GM06990 (cell line): ENCODE measurements around the gene KRTAP3-2.

ENCODE experiments used
- DNase-seq: peaks from one replicate; pipeline ENCODE4 v3.0.0-alpha.2; 2011; ENCODE audit not compliant: insufficient read length; ENCODE audit errors: extremely low read depth
- H3K27me3 ChIP-seq: replicated peaks from 2 replicates; pipeline ENCODE4 v1.6.0; 2011; ENCODE audit warnings: low read length; ENCODE audit not compliant: control insufficient read depth, insufficient read depth
- H3K36me3 ChIP-seq: 2 replicates; pipeline ENCODE4 v1.5.1; 2011; ENCODE audit warnings: low read length; ENCODE audit not compliant: control insufficient read depth, insufficient read depth
- H3K4me3 ChIP-seq: replicated peaks from 2 replicates; pipeline ENCODE4 v1.5.1; 2011; ENCODE audit warnings: low read depth, mild to moderate bottlenecking, control low read depth, low read length
- CTCF ChIP-seq: IDR thresholded peaks from 2 replicates; pipeline ENCODE4 v1.5.1; 2011; ENCODE audit warnings: low read length, control low read depth, mild to moderate bottlenecking, inconsistent platforms; ENCODE audit not compliant: insufficient read depth, poor library complexity, severe bottlenecking

KRTAP3-2 gene

DNA sequence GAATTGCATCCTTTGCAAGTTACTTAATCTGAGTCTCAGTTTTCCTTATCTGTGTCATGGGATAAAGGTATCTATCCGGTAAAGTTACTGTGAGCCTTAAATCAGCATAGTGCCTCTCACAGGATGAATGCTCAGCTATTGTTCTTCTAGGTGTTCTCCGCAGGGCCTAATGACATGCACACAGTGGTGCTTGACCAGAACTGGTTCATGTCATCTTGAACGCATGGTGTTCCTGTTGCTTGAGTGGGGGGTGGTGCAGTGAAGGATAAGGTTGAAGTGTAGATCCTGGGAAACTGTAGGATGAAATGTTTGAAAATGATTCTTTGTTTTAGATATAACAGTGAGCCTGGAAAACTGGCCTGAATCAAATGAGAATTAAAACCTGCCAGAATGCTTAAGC, 19.6 kb downstream of the KRTAP3-2 start:
- DNase-seq: no peak
- no peaks in the 10 kb centered on the region for H3K36me3 ChIP-seq
- no peak for TF ChIP-seq CTCF
- no peaks in the 10 kb centered on the region; the same call in 1 of the 2 replicates for H3K27me3 ChIP-seq
- no peak overlapping the region for H3K4me3 ChIP-seq

DNA sequence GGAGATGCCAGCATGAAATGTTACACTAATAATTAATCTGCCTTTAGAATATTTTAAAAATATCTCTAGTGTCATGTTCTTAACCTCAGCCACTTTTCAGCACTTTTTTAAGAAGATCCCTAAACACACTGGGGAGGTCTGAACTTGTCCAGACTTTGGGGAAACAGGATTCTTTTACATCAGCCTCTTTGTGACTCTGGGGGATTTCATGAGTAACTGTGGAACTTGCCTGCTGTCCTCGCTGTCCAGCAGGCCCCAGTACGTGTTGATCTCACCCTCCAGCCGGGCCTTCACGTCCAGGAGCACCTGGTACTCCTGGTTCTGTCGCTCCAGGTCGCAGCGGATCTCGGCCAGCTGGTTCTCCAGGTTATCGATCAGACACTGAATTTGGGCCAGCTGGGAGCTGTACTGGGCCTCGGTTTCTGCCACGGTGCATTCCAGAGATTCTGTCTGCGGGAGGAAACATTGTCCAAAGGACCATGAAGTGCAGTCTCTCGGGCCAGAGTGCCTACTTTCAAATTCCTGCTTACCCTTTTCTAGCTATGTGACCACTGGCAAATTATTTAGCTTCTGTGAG, 21.0 kb downstream of the KRTAP3-2 start:
- H3K27me3 ChIP-seq: no peaks in the 10 kb centered on the region
- no peaks in the 10 kb centered on the region for H3K36me3 ChIP-seq
- no peak for TF ChIP-seq CTCF
- no peak overlapping the region for H3K4me3 ChIP-seq
- DNase-seq: no peak

DNA sequence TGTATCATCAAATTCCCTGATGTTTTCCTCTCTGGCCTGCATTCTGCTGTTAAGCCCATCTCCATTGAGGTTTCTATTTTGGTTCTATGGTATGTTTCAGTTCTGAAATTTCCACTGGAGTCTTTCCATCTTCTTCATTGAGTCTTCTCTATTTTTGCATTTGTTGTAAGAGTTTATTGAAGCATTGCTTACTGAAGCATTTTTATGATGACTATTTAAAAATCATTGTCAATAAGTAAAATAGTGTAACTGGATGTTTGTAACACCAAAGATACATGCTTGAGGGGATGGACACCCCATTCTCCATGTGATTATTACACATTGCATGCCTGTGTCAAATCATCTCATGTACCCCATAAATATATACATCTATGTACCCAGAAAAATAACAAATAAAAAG, 24.2 kb downstream of the KRTAP3-2 start:
- Histone ChIP-seq H3K27me3 (no peaks in the 10 kb centered on the region), H3K4me3 (no peak overlapping the region), H3K36me3 (no peaks in the 10 kb centered on the region)
- no peak for TF ChIP-seq CTCF
- no peak for DNase-seq

- no peak overlapping the region for H3K4me3 ChIP-seq
Measured at GRCh38 chr17:40974366-40974765, 25.3 kb downstream of the KRTAP3-2 start.

GRCh38 chr17:40967582-40967981, 32.1 kb downstream of the KRTAP3-2 start:
- H3K36me3 ChIP-seq: no peaks in the 10 kb centered on the region
- H3K27me3 ChIP-seq: no peaks in the 10 kb centered on the region
- DNase-seq: no peak
- TF ChIP-seq CTCF: no peak
- no peak overlapping the region for H3K4me3 ChIP-seq

More at GRCh38 chr17:40974366-40974765, 25.3 kb downstream of the KRTAP3-2 start:
- no peak for TF ChIP-seq CTCF
- no peaks in the 10 kb centered on the region for H3K36me3 ChIP-seq
- H3K27me3 ChIP-seq: no peaks in the 10 kb centered on the region
- DNase-seq: no peak

DNA sequence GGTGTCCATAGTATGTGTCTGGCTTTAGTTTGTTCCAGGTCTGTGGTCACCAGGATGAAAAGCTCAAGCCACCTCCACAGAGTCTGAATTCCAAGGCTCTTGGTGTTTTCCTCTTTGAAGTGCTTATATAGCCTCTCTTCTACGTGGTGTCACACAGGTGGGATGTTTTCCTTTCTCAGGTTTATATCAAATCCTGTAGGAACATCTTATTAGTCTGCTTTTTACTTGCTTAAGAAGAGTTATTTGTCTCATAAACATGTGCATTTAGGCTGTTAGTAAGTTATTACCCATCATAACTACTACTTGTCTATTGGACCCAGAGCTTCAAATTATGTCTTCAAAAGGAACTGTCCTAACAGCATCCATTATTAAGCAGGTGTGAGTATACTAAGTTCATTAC, 32.9 kb downstream of the KRTAP3-2 start, which contains the start of gene KRT39:
Gene KRT39, minus strand, starts transcription at position 101 of the 400 bp plus-strand sequence. Its CDS starts 92 bp downstream, at position 9.
- TF ChIP-seq CTCF: no peak
- Histone ChIP-seq H3K4me3 (no peak within 1 kb of the TSS), H3K27me3 (no peaks in the 10 kb centered on the region), H3K36me3 (no peaks in the 10 kb centered on the region)
- no peak for DNase-seq
